ENCODE results near the gene HCAR3. TPM values are rescaled to one million over a fixed set of nuclear protein-coding genes. Genes with fewer than 3 reads are reported as not detected.

HCAR3 gene
- total and polyA plus RNA-seq, 2 of the 8 experiments (the other 6 are each of a cell fraction or from before 2014, with no cell fraction given), result not detected

DNA sequence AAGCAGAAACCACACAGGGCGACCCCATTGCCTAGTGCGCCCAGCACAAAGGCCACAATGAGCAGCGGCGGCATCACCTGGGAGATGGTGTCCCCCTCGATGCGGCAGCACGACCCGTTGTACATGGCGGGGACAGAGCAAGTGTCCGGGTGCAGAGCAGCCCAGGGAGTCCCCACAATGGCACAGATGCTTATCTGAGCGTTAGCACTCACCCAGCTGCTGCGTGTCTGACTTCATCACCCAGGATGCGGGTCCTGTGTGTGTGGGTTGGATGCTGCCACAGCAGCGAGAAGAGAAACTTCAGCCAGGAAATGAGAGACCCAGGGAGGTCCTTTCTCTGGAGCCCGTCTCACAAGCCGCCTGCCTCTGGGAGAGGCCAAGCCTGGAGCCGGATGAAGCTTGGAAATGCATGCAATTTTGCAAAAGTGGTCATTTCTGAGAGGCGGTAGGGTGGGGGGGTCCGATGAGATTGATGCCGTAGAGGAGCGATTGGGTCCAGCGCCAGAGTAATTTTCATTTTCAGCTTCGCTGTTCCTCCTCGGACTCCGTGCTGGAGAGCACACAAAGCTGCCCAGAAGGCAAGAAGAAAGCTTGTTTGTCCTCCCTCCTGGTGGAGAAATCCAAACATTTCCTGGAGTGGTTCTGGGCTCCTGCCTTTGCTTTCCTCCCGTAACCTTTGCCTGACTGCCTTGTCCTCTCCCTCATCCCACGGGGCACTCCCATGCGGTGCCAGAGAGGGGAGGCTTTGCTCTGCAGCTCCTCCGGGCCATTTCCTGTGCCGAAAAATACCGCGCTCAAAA lies 13.8 kb upstream of the HCAR3 start, which contains the start of gene HCAR1 (continued):
- TF ChIP-seq CTBP2 (IDR thresholded peaks at IDR 0.05; ENCODE audit: borderline replicate concordance, insufficient read depth, insufficient read length, low read length), result no peak
- TF ChIP-seq EP300 (IDR thresholded peaks at IDR 0.05; ENCODE audit: borderline replicate concordance in 1 of 2, low read depth in 2 of 2, low read length in 2 of 2), result no peak
- no peak for TF ChIP-seq SP4 (IDR thresholded peaks at IDR 0.05; ENCODE audit: low read length)
- TF ChIP-seq, protein P1, sequence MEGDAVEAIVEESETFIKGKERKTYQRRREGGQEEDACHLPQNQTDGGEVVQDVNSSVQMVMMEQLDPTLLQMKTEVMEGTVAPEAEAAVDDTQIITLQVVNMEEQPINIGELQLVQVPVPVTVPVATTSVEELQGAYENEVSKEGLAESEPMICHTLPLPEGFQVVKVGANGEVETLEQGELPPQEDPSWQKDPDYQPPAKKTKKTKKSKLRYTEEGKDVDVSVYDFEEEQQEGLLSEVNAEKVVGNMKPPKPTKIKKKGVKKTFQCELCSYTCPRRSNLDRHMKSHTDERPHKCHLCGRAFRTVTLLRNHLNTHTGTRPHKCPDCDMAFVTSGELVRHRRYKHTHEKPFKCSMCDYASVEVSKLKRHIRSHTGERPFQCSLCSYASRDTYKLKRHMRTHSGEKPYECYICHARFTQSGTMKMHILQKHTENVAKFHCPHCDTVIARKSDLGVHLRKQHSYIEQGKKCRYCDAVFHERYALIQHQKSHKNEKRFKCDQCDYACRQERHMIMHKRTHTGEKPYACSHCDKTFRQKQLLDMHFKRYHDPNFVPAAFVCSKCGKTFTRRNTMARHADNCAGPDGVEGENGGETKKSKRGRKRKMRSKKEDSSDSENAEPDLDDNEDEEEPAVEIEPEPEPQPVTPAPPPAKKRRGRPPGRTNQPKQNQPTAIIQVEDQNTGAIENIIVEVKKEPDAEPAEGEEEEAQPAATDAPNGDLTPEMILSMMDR (IDR thresholded peaks at IDR 0.05; ENCODE audit: control extremely low read depth in 1 of 3, insufficient read depth in 1 of 3, low read depth in 1 of 3, low read length in 3 of 3), result no peak
- TF ChIP-seq, protein P2, sequence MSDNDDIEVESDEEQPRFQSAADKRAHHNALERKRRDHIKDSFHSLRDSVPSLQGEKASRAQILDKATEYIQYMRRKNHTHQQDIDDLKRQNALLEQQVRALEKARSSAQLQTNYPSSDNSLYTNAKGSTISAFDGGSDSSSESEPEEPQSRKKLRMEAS (IDR thresholded peaks at IDR 0.05), result no peak
- TF ChIP-seq POLR2AphosphoS5 (IDR thresholded peaks at IDR 0.05; ENCODE audit: low read depth, low read length), result no peak

All from H1 (cell line).